GM21526 (cell line): ENCODE measurements around the gene MXD1.

Experiments used
- ATAC-seq: cut with Tn5 transposase; IDR thresholded peaks from one replicate; pipeline ENCODE4 v1.9.1; 2021; ENCODE audit warnings: moderate library complexity; ENCODE audit not compliant: unreplicated experiment, low FRiP score

The MXD1 gene

GRCh38 chr2:69975136-69975852, 60.4 kb downstream of the MXD1 start:
- no peak for ATAC-seq

- ATAC-seq, result no peak
These were observed 61.0 kb downstream of the MXD1 start for GRCh38 chr2:69975853-69976462.

GRCh38 chr2:69977186-69977585, 62.3 kb downstream of the MXD1 start:
- ATAC-seq, result no peak

- no peak for ATAC-seq
These were observed 63.1 kb downstream of the MXD1 start for GRCh38 chr2:69977906-69978482.

GRCh38 chr2:69979902-69980807, 65.2 kb downstream of the MXD1 start:
- no peak for ATAC-seq

GRCh38 chr2:69983392-69983966, 68.6 kb downstream of the MXD1 start:
- ATAC-seq, result no peak

GRCh38 chr2:69985216-69985615, 70.3 kb downstream of the MXD1 start:
- ATAC-seq, result no peak

- ATAC-seq, result no peak
These were observed 70.8 kb downstream of the MXD1 start for GRCh38 chr2:69985688-69986087.

GRCh38 chr2:69986691-69987090, 71.8 kb downstream of the MXD1 start:
- no peak for ATAC-seq

GRCh38 chr2:69988086-69988635, 73.3 kb downstream of the MXD1 start:
- ATAC-seq, result no peak

- ATAC-seq, result no peak
These were observed 74.1 kb downstream of the MXD1 start for GRCh38 chr2:69989009-69989408.

GRCh38 chr2:69989441-69990105, 74.7 kb downstream of the MXD1 start:
- ATAC-seq, result no peak
